Measurements from ENCODE around the gene SPSB4. TPM values are rescaled to one million over a fixed set of nuclear protein-coding genes. Genes with fewer than 3 reads are reported as not detected.

The SPSB4 gene
- total RNA-seq, 1 donor from 2014 or later, result 0.26 TPM

- Histone ChIP-seq H3K27me3 (ENCODE audit: control insufficient read depth, insufficient read depth, low read length) (no peaks in the 10 kb centered on the region), H3K4me3 (ENCODE audit: low read depth, low read length) (no peak overlapping the region), H3K36me3 (ENCODE audit: control insufficient read depth, insufficient read depth, low read length) (no peaks in the 10 kb centered on the region)
- FAIRE-seq (peak; percentile 28), DNase-seq (ENCODE audit: low read depth) (no peak)
- TF ChIP-seq, protein P1, sequence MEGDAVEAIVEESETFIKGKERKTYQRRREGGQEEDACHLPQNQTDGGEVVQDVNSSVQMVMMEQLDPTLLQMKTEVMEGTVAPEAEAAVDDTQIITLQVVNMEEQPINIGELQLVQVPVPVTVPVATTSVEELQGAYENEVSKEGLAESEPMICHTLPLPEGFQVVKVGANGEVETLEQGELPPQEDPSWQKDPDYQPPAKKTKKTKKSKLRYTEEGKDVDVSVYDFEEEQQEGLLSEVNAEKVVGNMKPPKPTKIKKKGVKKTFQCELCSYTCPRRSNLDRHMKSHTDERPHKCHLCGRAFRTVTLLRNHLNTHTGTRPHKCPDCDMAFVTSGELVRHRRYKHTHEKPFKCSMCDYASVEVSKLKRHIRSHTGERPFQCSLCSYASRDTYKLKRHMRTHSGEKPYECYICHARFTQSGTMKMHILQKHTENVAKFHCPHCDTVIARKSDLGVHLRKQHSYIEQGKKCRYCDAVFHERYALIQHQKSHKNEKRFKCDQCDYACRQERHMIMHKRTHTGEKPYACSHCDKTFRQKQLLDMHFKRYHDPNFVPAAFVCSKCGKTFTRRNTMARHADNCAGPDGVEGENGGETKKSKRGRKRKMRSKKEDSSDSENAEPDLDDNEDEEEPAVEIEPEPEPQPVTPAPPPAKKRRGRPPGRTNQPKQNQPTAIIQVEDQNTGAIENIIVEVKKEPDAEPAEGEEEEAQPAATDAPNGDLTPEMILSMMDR (IDR thresholded peaks at IDR 0.05; ENCODE audit: insufficient read depth, low read length, severe bottlenecking), result no peak
Observed at GRCh38 chr3:141078200-141078599, 27.1 kb downstream of the SPSB4 start.

DNA sequence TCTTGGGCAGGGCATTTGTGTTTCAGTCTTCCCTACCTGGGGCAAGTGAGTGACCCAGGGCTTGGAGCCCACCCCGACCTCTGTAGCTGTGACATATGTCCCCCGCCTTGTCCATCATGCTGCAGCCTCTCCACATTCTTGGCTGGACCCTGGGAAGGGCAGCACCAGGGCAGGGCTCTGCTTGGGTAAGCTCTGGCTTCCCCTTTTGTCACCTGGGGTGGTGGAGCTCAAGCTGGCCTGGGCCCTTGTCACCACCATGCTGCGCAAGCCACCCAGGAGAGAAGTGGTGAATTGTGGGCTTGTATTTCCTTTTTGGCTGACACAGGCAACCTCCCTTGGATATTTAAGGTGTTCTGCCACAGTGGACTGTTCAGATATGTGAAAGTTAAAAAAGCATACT lies 29.3 kb downstream of the SPSB4 start:
- FAIRE-seq, result no peak
- no peak overlapping the region for H3K4me3 ChIP-seq (ENCODE audit: low read depth, low read length)
- TF ChIP-seq, protein P1 (IDR thresholded peaks at IDR 0.05; ENCODE audit: insufficient read depth, low read length, severe bottlenecking), result no peak
- no peak for DNase-seq (ENCODE audit: low read depth)
- H3K36me3 ChIP-seq (ENCODE audit: control insufficient read depth, insufficient read depth, low read length), result no peaks in the 10 kb centered on the region
- no peaks in the 10 kb centered on the region for H3K27me3 ChIP-seq (ENCODE audit: control insufficient read depth, insufficient read depth, low read length)

DNA sequence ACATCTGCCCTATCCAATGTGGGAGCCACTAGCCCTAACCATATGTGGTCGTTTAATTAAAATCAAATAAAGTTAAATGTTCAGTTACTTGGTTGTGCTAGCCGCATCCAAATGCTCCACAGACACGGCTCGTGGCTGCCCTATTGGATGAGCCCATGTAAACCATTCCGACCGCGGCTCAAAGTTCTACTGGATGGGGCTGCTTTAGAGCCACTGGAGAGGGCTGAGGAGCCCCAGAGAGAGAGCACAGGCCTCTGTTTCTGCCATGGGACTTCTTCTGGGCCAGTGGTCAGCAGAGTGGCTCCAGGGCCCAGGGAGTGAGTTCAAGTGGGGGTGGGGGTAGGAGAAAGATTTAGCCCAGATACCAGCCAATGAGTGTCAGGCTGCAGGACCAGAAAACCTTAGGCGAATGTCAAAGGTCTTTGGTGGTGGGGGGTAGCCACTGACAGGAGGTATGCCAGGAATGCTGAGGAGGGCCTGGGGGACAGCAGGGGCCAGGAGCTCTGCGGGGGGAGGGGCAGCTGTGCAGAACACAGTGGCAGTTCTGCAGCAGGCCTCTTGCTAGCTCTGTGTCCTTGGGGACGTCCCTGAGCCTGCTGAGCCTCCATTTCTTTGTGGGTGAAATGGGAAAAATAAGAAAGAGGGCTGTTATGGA lies 30.1 kb downstream of the SPSB4 start:
- DNase-seq (ENCODE audit: low read depth) (no peak), FAIRE-seq (no peak)
- TF ChIP-seq, protein P1 (IDR thresholded peaks at IDR 0.05; ENCODE audit: insufficient read depth, low read length, severe bottlenecking), result no peak

DNA sequence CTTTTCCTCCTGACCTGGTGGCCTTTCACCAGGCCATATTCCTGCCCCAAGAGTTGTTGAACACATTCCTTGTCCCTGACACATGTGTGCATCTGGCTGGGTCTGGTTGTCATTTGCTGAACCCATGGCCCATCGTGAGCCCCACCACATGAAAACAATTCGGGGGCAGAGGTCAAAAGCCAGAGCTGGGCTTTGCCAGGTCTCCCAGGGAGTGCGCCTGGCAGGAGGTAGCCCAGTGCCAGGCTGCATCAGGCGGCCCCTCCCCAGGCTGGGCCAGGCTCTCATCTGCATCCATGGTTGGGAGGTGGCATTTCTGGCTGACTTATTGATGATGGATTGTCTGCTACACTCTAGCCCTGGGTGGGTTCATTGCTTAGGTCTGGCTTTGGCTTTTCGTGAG lies 30.9 kb downstream of the SPSB4 start:
- TF ChIP-seq, protein P1 (IDR thresholded peaks at IDR 0.05; ENCODE audit: insufficient read depth, low read length, severe bottlenecking), result no peak
- DNase-seq (ENCODE audit: low read depth) (no peak), FAIRE-seq (no peak)
- no peak overlapping the region for H3K4me3 ChIP-seq (ENCODE audit: low read depth, low read length)
- H3K36me3 ChIP-seq (ENCODE audit: control insufficient read depth, insufficient read depth, low read length), result no peaks in the 10 kb centered on the region
- H3K27me3 ChIP-seq (ENCODE audit: control insufficient read depth, insufficient read depth, low read length), result no peaks in the 10 kb centered on the region

More for the DNA sequence above, 30.1 kb downstream of the SPSB4 start:
- no peak overlapping the region for H3K4me3 ChIP-seq (ENCODE audit: low read depth, low read length)
- no peaks in the 10 kb centered on the region for H3K36me3 ChIP-seq (ENCODE audit: control insufficient read depth, insufficient read depth, low read length)
- H3K27me3 ChIP-seq (ENCODE audit: control insufficient read depth, insufficient read depth, low read length), result no peaks in the 10 kb centered on the region

DNA sequence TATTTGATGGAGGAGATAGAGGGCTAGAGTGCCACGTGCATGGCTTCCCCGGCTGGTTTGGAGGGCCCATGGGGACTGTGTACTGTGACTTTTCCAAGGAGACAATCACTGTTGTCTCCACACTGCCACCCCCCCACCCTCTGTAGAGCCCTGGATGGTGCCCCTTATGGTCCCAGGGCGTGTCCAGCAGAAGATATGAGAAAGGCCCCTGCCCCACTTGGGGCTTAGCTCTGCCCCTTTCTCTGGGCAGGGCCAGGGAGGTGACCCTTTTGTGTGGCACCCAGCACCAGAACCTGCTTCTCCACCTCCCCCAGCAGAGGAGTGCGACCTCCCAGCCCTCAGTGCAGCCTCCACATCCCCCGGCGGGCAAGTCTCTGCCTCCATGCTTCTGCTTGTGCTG lies 32.1 kb downstream of the SPSB4 start:
- H3K4me3 ChIP-seq (ENCODE audit: low read depth, low read length), result no peak overlapping the region
- DNase-seq (ENCODE audit: low read depth) (no peak), FAIRE-seq (no peak)
- H3K27me3 ChIP-seq (ENCODE audit: control insufficient read depth, insufficient read depth, low read length), result no peaks in the 10 kb centered on the region
- TF ChIP-seq, protein P1 (IDR thresholded peaks at IDR 0.05; ENCODE audit: insufficient read depth, low read length, severe bottlenecking), result no peak
- H3K36me3 ChIP-seq (ENCODE audit: control insufficient read depth, insufficient read depth, low read length), result no peaks in the 10 kb centered on the region
